Measurements from ENCODE around the gene NHLRC3. TPM values are rescaled to one million over a fixed set of nuclear protein-coding genes. Genes with fewer than 3 reads are reported as not detected.

Gene NHLRC3
- total RNA-seq, 4 donors from 2014 or later: 5.4 to 13.9 (median 8.7) TPM

DNA sequence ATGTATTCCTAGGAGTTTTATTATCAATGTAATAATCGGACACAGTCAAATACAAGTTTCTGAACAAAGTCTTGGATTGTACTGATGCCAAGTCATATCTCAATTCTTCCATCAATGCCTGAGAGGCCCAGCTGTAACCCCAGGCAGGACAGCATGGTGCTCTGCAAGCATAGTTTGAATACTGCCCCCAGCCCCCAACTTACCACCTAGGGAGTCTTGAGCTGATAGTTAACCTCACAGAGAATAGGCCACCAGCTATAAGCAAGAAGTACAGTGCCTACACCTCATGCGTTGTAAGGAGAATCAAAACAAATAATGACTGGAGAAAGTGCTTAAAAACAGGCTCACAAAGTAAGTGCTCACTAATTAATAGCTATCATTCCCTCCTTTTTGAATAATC is 3.1 kb upstream of the NHLRC3 start:
- TF ChIP-seq, protein P1, sequence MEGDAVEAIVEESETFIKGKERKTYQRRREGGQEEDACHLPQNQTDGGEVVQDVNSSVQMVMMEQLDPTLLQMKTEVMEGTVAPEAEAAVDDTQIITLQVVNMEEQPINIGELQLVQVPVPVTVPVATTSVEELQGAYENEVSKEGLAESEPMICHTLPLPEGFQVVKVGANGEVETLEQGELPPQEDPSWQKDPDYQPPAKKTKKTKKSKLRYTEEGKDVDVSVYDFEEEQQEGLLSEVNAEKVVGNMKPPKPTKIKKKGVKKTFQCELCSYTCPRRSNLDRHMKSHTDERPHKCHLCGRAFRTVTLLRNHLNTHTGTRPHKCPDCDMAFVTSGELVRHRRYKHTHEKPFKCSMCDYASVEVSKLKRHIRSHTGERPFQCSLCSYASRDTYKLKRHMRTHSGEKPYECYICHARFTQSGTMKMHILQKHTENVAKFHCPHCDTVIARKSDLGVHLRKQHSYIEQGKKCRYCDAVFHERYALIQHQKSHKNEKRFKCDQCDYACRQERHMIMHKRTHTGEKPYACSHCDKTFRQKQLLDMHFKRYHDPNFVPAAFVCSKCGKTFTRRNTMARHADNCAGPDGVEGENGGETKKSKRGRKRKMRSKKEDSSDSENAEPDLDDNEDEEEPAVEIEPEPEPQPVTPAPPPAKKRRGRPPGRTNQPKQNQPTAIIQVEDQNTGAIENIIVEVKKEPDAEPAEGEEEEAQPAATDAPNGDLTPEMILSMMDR (IDR thresholded peaks at IDR 0.05): no peak
- no peak for TF ChIP-seq POLR2A (IDR thresholded peaks at IDR 0.05)
- H3K4me3 ChIP-seq: peak overlapping the region in 2 of 4 donors; percentile 90 to 93
- H3K27ac ChIP-seq: no peak overlapping the region
- intact Hi-C loops (cut with DNase I): no loop called here
- H3K4me1 ChIP-seq: peaks cover 5 to 49% (median 27%) of the 10 kb centered on the region in 3 donors
- WGBS, 2 donors: 40 to 49% methylated on average over 2 of the region's 2 CpGs
- no peaks in the 10 kb centered on the region for H3K9me3 ChIP-seq
- H3K27me3 ChIP-seq: no peaks in the 10 kb centered on the region
- H3K36me3 ChIP-seq: peaks cover 0 to 13% (median 3%) of the 10 kb centered on the region in 3 donors
- DNase-seq: no peak

DNA sequence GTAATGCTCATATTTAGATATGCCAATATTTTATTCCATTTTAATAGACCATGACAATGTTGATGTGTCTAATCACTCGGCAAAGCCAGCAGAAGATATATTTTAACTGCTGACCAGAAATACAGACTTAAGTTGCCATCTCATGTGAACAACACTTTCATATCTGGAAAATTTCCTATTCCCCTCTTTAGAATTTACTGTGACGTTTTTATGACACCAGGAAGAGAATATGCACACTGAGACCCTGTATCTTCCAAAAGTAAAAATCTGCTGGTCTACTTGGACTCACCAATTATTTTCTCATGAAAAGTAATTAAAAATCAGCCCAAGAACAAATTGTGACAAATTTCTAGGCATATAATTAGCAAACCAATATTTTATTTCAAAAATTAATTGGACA is 2.5 kb upstream of the NHLRC3 start:
- H3K27me3 ChIP-seq: no peaks in the 10 kb centered on the region
- no peaks in the 10 kb centered on the region for H3K9me3 ChIP-seq
- peak overlapping the region; percentile 90 to 98 (median 94) for H3K4me3 ChIP-seq
- 15 to 40% methylated on average over 2 of the region's 2 CpGs for WGBS, 2 donors
- intact Hi-C loops (cut with DNase I): no loop called here
- peaks cover 0 to 7% (median 0%) of the 10 kb centered on the region in 3 donors for H3K36me3 ChIP-seq
- TF ChIP-seq POLR2A (IDR thresholded peaks at IDR 0.05): no peak
- TF ChIP-seq, protein P1 (IDR thresholded peaks at IDR 0.05): no peak
- H3K4me1 ChIP-seq: peaks cover 5 to 55% (median 32%) of the 10 kb centered on the region in 3 donors
- DNase-seq: no peak
- H3K27ac ChIP-seq: no peak overlapping the region

DNA sequence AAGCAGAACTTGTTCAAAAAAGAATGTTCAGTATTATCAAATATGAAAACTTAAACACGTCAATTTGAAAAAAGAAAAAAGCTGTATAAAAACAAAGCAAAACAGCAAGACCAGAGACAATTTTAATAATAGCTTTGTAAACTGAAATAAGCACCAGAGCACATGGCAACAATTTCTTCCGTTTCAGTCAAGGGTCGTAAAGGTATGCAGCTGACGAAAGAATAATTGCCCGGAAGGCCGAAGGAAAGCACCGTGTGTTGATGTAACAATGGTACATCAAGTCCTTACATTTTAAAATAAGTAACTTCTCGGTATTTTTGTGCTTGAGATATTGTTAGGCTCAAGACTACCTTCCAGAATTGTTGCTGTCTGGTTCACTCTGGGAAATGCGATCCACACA is 2.0 kb upstream of the NHLRC3 start:
- H3K27ac ChIP-seq: peak overlapping the region in 1 of 4 donors; percentile 16
- H3K27me3 ChIP-seq: no peaks in the 10 kb centered on the region
- H3K4me1 ChIP-seq: peaks cover 5 to 60% (median 32%) of the 10 kb centered on the region in 3 donors
- intact Hi-C loops (cut with DNase I): no loop called here
- no peaks in the 10 kb centered on the region for H3K9me3 ChIP-seq
- no peak for DNase-seq
- WGBS, 2 donors: 1 to 2% methylated on average over 9 of the region's 9 CpGs
- peak overlapping the region; percentile 90 to 98 (median 94) for H3K4me3 ChIP-seq
- TF ChIP-seq, protein P1 (IDR thresholded peaks at IDR 0.05): no peak
- no peak for TF ChIP-seq POLR2A (IDR thresholded peaks at IDR 0.05)
- H3K36me3 ChIP-seq: peaks cover 0 to 3% (median 0%) of the 10 kb centered on the region in 3 donors

DNA sequence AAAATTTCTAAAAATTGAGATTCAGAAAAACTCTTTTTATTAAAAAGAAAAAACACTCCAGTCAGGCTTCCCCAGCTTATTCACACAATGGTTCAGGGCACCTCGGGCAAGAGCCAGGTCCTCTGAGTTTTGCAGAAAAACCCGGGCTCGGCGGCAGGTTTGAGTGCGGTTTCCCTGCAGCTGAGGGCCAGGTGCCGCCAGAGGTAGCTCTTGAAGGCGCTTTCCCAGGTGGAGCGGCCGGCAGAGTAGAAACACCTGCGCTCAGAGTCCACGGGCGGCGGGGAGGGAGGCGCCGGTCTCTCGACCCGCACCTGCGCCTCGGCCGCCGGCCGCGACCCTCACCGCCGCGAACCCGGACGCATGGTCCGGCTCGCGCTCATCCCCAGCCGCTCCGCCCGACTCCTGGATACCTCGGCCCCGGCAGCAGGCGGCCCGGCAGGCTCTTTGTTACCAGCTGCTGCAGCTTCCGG is 811 bp upstream of the NHLRC3 start:
- TF ChIP-seq POLR2A (IDR thresholded peaks at IDR 0.05): peak in 1 of 4 donors; percentile 22
- TF ChIP-seq, protein P1 (IDR thresholded peaks at IDR 0.05): no peak
- H3K4me3 ChIP-seq: peak overlapping the region; percentile 90 to 98 (median 94)
- WGBS, 2 donors: 4 to 5% methylated on average over 4 to 5 of the region's 39 CpGs
- peak overlapping the region; percentile 80 to 92 (median 83) for H3K27ac ChIP-seq
- H3K36me3 ChIP-seq: no peaks in the 10 kb centered on the region
- no peaks in the 10 kb centered on the region for H3K27me3 ChIP-seq
- H3K4me1 ChIP-seq: peaks cover 5 to 64% (median 32%) of the 10 kb centered on the region in 3 donors
- intact Hi-C loops (cut with DNase I): no loop called here
- H3K9me3 ChIP-seq: no peaks in the 10 kb centered on the region
- DNase-seq: no peak

DNA sequence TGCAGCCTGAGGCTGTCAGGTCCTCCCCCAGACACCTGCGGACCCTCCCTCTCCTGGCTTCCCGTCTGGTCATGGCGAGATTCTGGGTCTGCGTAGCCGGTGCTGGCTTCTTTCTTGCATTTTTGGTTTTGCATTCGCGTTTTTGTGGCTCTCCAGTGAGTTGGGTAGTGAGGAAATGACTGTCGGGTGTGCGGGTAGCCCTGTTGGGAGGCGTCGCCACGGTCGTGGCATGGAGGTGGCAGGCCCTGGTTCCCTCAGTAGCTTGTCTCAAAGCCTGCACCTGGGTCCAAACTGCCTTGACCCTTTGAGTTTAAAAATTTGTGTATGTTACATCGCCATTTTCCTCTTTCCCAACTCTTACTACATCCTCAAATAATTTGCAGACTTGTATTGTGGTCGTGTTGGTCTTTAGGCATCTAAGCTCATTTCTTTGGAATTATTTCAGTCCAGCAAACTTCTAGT is 344 bp downstream of the NHLRC3 start:
- intact Hi-C loops (cut with DNase I): no loop called here
- peak; percentile 11 for DNase-seq
- 0 to 1% methylated on average over 14 to 15 of the region's 15 CpGs for WGBS, 2 donors

More for the DNA sequence above, 344 bp downstream of the NHLRC3 start:
- no peaks in the 10 kb centered on the region for H3K27me3 ChIP-seq
- H3K4me3 ChIP-seq: peak overlapping the region; percentile 90 to 98 (median 94)
- H3K27ac ChIP-seq: peak overlapping the region; percentile 80 to 92 (median 83)
- H3K4me1 ChIP-seq: peaks cover 5 to 64% (median 32%) of the 10 kb centered on the region in 3 donors
- H3K36me3 ChIP-seq: peaks cover 0 to 4% (median 0%) of the 10 kb centered on the region in 3 donors
- H3K9me3 ChIP-seq: no peaks in the 10 kb centered on the region
- TF ChIP-seq, protein P1 (IDR thresholded peaks at IDR 0.05): no peak
- no peak for TF ChIP-seq POLR2A (IDR thresholded peaks at IDR 0.05)
